H1 (cell line): ENCODE results near the gene ESR1. TPM values are rescaled to one million over a fixed set of nuclear protein-coding genes. Genes with fewer than 3 reads are reported as not detected.

Experiments used
- CTCF ChIA-PET: fragments of 300-600 bp; sonication (Branson Sonifier 250); formaldehyde crosslinking; loops from one replicate; lab custom pipeline; 2021; ENCODE audit not compliant: partially characterized antibody; lab: Charles Lee
- POLR2A ChIA-PET: fragments of 300-600 bp; sonication (Branson Sonifier 250); formaldehyde crosslinking; loops from one replicate; lab custom pipeline; 2021; ENCODE audit warnings: inconsistent platforms; ENCODE audit not compliant: partially characterized antibody; lab: Charles Lee
- DNase-seq, 2 experiments: peaks; one replicate each; pipeline versions ENCODE4 v3.0.0 to v3.0.0-alpha.2; 2010 to 2022; ENCODE audit warnings: low spot score in 2 of 2, low read depth in 1 of 2, mixed read lengths in 1 of 2
- FAIRE-seq: peaks from 2 replicates; lab custom pipeline; 2011; peaks lifted over from hg19 to GRCh38; lab: Jason Lieb, UNC
- H2AFZ ChIP-seq: 2 replicates; pipeline ENCODE4 v1.8.1; 2012; ENCODE audit warnings: low read length, inconsistent platforms
- H2AK5ac ChIP-seq: 2 replicates; pipeline ENCODE4 v1.6.1; 2013; ENCODE audit warnings: low read depth, low read length
- H2BK120ac ChIP-seq: replicated peaks from 2 replicates; pipeline ENCODE3; 2013; ENCODE audit warnings: low read depth, low read length, inconsistent platforms
- H2BK12ac ChIP-seq: 2 replicates; pipeline ENCODE4 v1.6.1; 2013; ENCODE audit warnings: low read depth, low read length
- H2BK15ac ChIP-seq: 2 replicates; pipeline ENCODE4 v1.6.1; 2013; ENCODE audit warnings: low read length
- H2BK20ac ChIP-seq: 2 replicates; pipeline ENCODE4 v1.6.1; 2013; ENCODE audit warnings: low read length
- H2BK5ac ChIP-seq: 2 replicates; pipeline ENCODE4 v1.6.1; 2013; ENCODE audit warnings: low read depth, low read length
- H3K14ac ChIP-seq: 2 replicates; pipeline ENCODE4 v1.6.1; 2013; ENCODE audit warnings: inconsistent platforms; ENCODE audit not compliant: insufficient read length
- H3K18ac ChIP-seq: 2 replicates; pipeline ENCODE4 v1.6.1; 2013; ENCODE audit warnings: low read length; ENCODE audit errors: extremely low read depth
- H3K23ac ChIP-seq: 2 replicates; pipeline ENCODE4 v1.6.1; 2013; ENCODE audit warnings: inconsistent platforms; ENCODE audit not compliant: insufficient read length
- H3K23me2 ChIP-seq: 2 replicates; pipeline ENCODE4 v1.6.1; 2013; ENCODE audit warnings: low read depth, low read length
- H3K27ac ChIP-seq: 2 replicates; pipeline ENCODE4 v1.6.1; 2011; ENCODE audit warnings: low read depth, low read length, inconsistent platforms
- H3K27me3 ChIP-seq, 4 experiments: replicated peaks in 1 of 4; 1 replicate in 1 of 4; 2 replicates in 3 of 4; pipeline versions ENCODE4 v1.6.1 to v1.8.1; 2011 to 2013; ENCODE audit warnings: low read length in 3 of 4, mild to moderate bottlenecking in 3 of 4, inconsistent platforms in 2 of 4, mixed read lengths in 2 of 4, moderate library complexity in 1 of 4; ENCODE audit not compliant: control insufficient read depth in 3 of 4, insufficient read depth in 3 of 4; ENCODE audit errors: extremely low read depth in 1 of 4
- H3K36me3 ChIP-seq, 4 experiments: 2 replicates each; pipeline versions ENCODE4 v1.6.1 to v1.8.1; 2011 to 2013; ENCODE audit warnings: mild to moderate bottlenecking in 4 of 4, low read length in 3 of 4, moderate library complexity in 2 of 4, control low read depth in 1 of 4, inconsistent platforms in 1 of 4; ENCODE audit not compliant: insufficient read depth in 4 of 4, control insufficient read depth in 2 of 4
- H3K4ac ChIP-seq: replicated peaks from 2 replicates; pipeline ENCODE3; 2013; ENCODE audit warnings: low read length, low read depth, mixed read lengths, inconsistent platforms; ENCODE audit not compliant: insufficient read length
- H3K4me1 ChIP-seq, 4 experiments: replicated peaks in 1 of 4; 1 replicate in 1 of 4; 2 replicates in 3 of 4; pipeline versions ENCODE4 v1.6.1 to v1.8.1; 2011 to 2013; ENCODE audit warnings: low read length in 3 of 4, inconsistent platforms in 2 of 4, mixed read lengths in 1 of 4; ENCODE audit not compliant: insufficient read depth in 4 of 4, control insufficient read depth in 3 of 4
- H3K4me2 ChIP-seq, 2 experiments: 2 replicates each; pipeline versions ENCODE4 v1.6.1 to v1.8.1; 2011 to 2013; ENCODE audit warnings: low read depth in 2 of 2, low read length in 2 of 2, control low read depth in 1 of 2, inconsistent platforms in 1 of 2, mild to moderate bottlenecking in 1 of 2; ENCODE audit not compliant: insufficient read depth in 1 of 2
- H3K4me3 ChIP-seq, 4 experiments: fragments of 200-600, 300-600 bp in 1 of 4; sonication (generic), shearing (Covaris generic), sonication (Bioruptor Twin) in 1 of 4; 2 replicates each; pipeline versions ENCODE4 v1.5.1 to v1.8.1; 2011 to 2016; ENCODE audit warnings: low read length in 4 of 4, low read depth in 3 of 4, control low read depth in 2 of 4, inconsistent platforms in 2 of 4, mild to moderate bottlenecking in 2 of 4, mixed read lengths in 1 of 4, moderate library complexity in 1 of 4; ENCODE audit not compliant: insufficient read depth in 2 of 4; ENCODE audit errors: extremely low read depth in 1 of 4
- H3K56ac ChIP-seq: replicated peaks from 2 replicates; pipeline ENCODE3; 2013; ENCODE audit warnings: low read depth, mild to moderate bottlenecking, mixed read lengths, low read length, inconsistent platforms; ENCODE audit not compliant: insufficient read length
- H3K79me1 ChIP-seq: 2 replicates; pipeline ENCODE4 v1.6.1; 2013; ENCODE audit warnings: low read depth, low read length, control low read depth
- H3K79me2 ChIP-seq, 2 experiments: 2 replicates each; pipeline versions ENCODE4 v1.6.1 to v1.8.1; 2012 to 2013; ENCODE audit warnings: low read length in 2 of 2, mild to moderate bottlenecking in 2 of 2, inconsistent platforms in 1 of 2; ENCODE audit not compliant: insufficient read depth in 2 of 2, control insufficient read depth in 1 of 2
- H3K9ac ChIP-seq, 4 experiments: replicated peaks in 1 of 4; 1 replicate in 1 of 4; 2 replicates in 3 of 4; pipeline versions ENCODE4 v1.6.1 to v1.8.1; 2011 to 2013; ENCODE audit warnings: low read depth in 3 of 4, low read length in 3 of 4, control low read depth in 2 of 4, mild to moderate bottlenecking in 2 of 4, moderate library complexity in 2 of 4, inconsistent platforms in 1 of 4; ENCODE audit errors: extremely low read depth in 1 of 4
- H3K9me3 ChIP-seq, 2 experiments: 2 replicates each; pipeline versions ENCODE4 v1.6.1 to v1.8.1; 2012 to 2013; ENCODE audit warnings: mild to moderate bottlenecking in 2 of 2, moderate library complexity in 2 of 2, control low read depth in 1 of 2, inconsistent platforms in 1 of 2, low read depth in 1 of 2, low read length in 1 of 2, mixed read lengths in 1 of 2; ENCODE audit not compliant: insufficient read depth in 2 of 2
- H4K20me1 ChIP-seq, 2 experiments: replicated peaks in 1 of 2; 2 replicates each; pipeline versions ENCODE3 to v1.8.1; 2011 to 2013; ENCODE audit warnings: inconsistent platforms in 2 of 2, low read length in 2 of 2, mild to moderate bottlenecking in 1 of 2; ENCODE audit not compliant: insufficient read depth in 2 of 2, control insufficient read depth in 1 of 2
- H4K5ac ChIP-seq: 2 replicates; pipeline ENCODE4 v1.6.1; 2013; ENCODE audit warnings: low read length, low read depth, mixed read lengths, inconsistent platforms; ENCODE audit not compliant: insufficient read length
- H4K8ac ChIP-seq: 2 replicates; pipeline ENCODE4 v1.8.0; 2013; ENCODE audit warnings: mild to moderate bottlenecking, moderate library complexity, low read length, inconsistent platforms; ENCODE audit not compliant: insufficient read depth; ENCODE audit errors: extremely low read depth
- H4K91ac ChIP-seq: replicated peaks from 2 replicates; pipeline ENCODE3; 2013; ENCODE audit warnings: low read length, mixed read lengths, inconsistent platforms; ENCODE audit not compliant: insufficient read length
- BACH1 ChIP-seq: IDR thresholded peaks from 2 replicates; pipeline ENCODE4 v1.6.1; 2012; ENCODE audit warnings: low read length, improper control_type of control experiment
- CBX5 ChIP-seq: fragments of 300-800, 300-1000 bp; sonication (generic); IDR thresholded peaks from 2 replicates; pipeline ENCODE4 v1.7.1; 2016; ENCODE audit warnings: antibody characterized with exemption, low read length, low read depth
- CHD1 ChIP-seq: IDR thresholded peaks from 2 replicates; pipeline ENCODE4 v1.6.1; 2012; ENCODE audit warnings: low read depth, low read length, improper control_type of control experiment
- GTF2F1 ChIP-seq: IDR thresholded peaks from 2 replicates; pipeline ENCODE4 v1.6.1; 2012; ENCODE audit warnings: low read depth, low read length, improper control_type of control experiment, borderline replicate concordance
- JUND ChIP-seq: IDR thresholded peaks from 2 replicates; pipeline ENCODE4 v1.6.1; 2011; ENCODE audit warnings: mild to moderate bottlenecking, improper control_type of control experiment, low read length
- MAFK ChIP-seq: IDR thresholded peaks from 2 replicates; pipeline ENCODE4 v1.6.1; 2012; ENCODE audit warnings: low read depth, mild to moderate bottlenecking, improper control_type of control experiment, low read length
- PHF8 ChIP-seq: fragments of 200-600 bp; sonication (generic); conservative IDR thresholded peaks from 2 replicates; pipeline ENCODE4 v1.7.1; 2012; ENCODE audit warnings: low read depth, mild to moderate bottlenecking, inconsistent platforms, low read length, moderate library complexity
- POU5F1 ChIP-seq: IDR thresholded peaks from 2 replicates; pipeline ENCODE4 v1.6.1; 2011; ENCODE audit warnings: low read depth, mild to moderate bottlenecking, low read length, moderate library complexity
- RNF2 ChIP-seq: fragments of 200-900, 300-1000 bp; sonication (generic); IDR thresholded peaks from 2 replicates; pipeline ENCODE4 v1.7.1; 2016; ENCODE audit warnings: borderline replicate concordance, low read depth, mild to moderate bottlenecking, antibody characterized with exemption, low read length; ENCODE audit not compliant: poor library complexity, severe bottlenecking; ENCODE audit errors: missing control alignments
- SP1 ChIP-seq: IDR thresholded peaks from 2 replicates; pipeline ENCODE4 v1.6.1; 2011; ENCODE audit warnings: low read depth, low read length
- SP2 ChIP-seq: IDR thresholded peaks from 2 replicates; pipeline ENCODE4 v1.6.1; 2012; ENCODE audit warnings: mild to moderate bottlenecking, low read length, inconsistent platforms
- SP4 ChIP-seq: IDR thresholded peaks from 2 replicates; pipeline ENCODE4 v1.6.1; 2012; ENCODE audit warnings: low read length, inconsistent platforms
- TAF1 ChIP-seq: IDR thresholded peaks from 2 replicates; pipeline ENCODE4 v1.6.1; 2011; ENCODE audit warnings: mild to moderate bottlenecking, low read depth, low read length
- TBP ChIP-seq: IDR thresholded peaks from 2 replicates; pipeline ENCODE4 v1.6.1; 2011; ENCODE audit warnings: low read depth, low read length, improper control_type of control experiment
- USF2 ChIP-seq: IDR thresholded peaks from 2 replicates; pipeline ENCODE4 v1.6.1; 2011; ENCODE audit warnings: low read length, improper control_type of control experiment
- WGBS, 2 experiments: shearing (Covaris generic) in 1 of 2; methylation state at CpG; one replicate each; pipeline versions ENCODE4 v1.1.6 to v1.1.7; 2013 to 2015; ENCODE audit warnings: low lambda C conversion rate in 2 of 2, mixed read lengths in 2 of 2, inconsistent platforms in 1 of 2, low coverage in 1 of 2, missing lambda C conversion rate in 1 of 2; ENCODE audit not compliant: insufficient replicate concordance in 2 of 2, insufficient coverage in 1 of 2, insufficient read length in 1 of 2; ENCODE audit errors: extremely low coverage in 1 of 2, missing lambda C conversion rate in 1 of 2; 5-methylcytosine and 5-hydroxymethylcytosine counted together
- polyA plus RNA-seq, 7 experiments: library from polyadenylated mRNA; depleted of rRNA in 3 of 7; stranded (reverse) in 5 of 7; unstranded in 2 of 7; fragments of >200 nt in 5 of 7; fragments of 200-250 nt in 2 of 7; gene quantifications; 1 replicate in 5 of 7; 2 replicates in 1 of 7; 4 replicates in 1 of 7; pipeline versions ENCODE4 v1.2.1 to v1.2.3, GENCODE V29; 2011 to 2013; ENCODE audit warnings: missing spikeins in 2 of 7, mixed read lengths in 2 of 7
- total RNA-seq: library from RNA; stranded (reverse); fragmentation: NEBNext Ultra II Directional; extraction: Animal tissue kit (Norgen Biotek cat#: 25700); gene quantifications from 2 replicates; pipeline ENCODE4 v1.2.1, GENCODE V29; 2021

The ESR1 gene
- total and polyA plus RNA-seq, 2 of the 8 experiments (the other 6 are each of a cell fraction or from before 2014, with no cell fraction given) = 0.03 to 0.17 TPM

DNA sequence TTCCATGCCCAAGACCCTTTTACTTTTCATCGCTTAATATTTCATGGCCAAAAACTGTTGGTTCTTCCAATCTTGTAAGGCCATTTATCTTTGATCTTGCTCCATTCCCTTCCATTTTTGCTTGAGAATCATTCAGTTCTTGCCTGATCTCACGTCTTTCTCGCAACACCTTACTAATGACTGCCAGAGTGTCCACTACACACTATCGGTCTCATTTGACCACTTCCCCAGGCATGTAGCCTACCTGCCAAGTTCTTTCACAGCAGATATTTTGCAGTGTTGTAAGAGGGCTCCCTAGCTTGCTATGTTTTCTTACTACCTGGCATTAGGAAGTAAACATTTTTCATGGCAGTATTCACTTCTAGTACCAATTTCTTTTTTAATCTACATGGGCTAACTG is 248.0 kb downstream of the ESR1 start:
- Histone ChIP-seq H3K4me3 (no peak overlapping the region), H2AFZ (no peak overlapping the region), H2BK20ac (no peak overlapping the region), H2BK120ac (no peak overlapping the region), H3K4ac (no peak overlapping the region), H4K8ac (no peak overlapping the region), H3K23me2 (no peaks in the 10 kb centered on the region), H4K20me1 (no peaks in the 10 kb centered on the region), H2BK12ac (no peak overlapping the region), H2AK5ac (no peak overlapping the region), H4K5ac (no peak overlapping the region), H2BK5ac (no peak overlapping the region), H3K23ac (no peak overlapping the region), H3K56ac (no peak overlapping the region), H3K79me2 (no peaks in the 10 kb centered on the region), H2BK15ac (no peak overlapping the region), H3K4me2 (no peak overlapping the region), H3K4me1 (peaks cover 0 to 3% (median 2%) of the 10 kb centered on the region in 4 experiments; a peak in 3 of 7 replicates), H3K27me3 (peaks cover 0 to 1% (median 0%) of the 10 kb centered on the region in 4 experiments; a peak in 2 of 7 replicates), H3K27ac (no peak overlapping the region), H4K91ac (no peak overlapping the region), H3K18ac (no peak overlapping the region), H3K9me3 (no peaks in the 10 kb centered on the region), H3K9ac (no peak overlapping the region), H3K79me1 (no peaks in the 10 kb centered on the region), H3K36me3 (no peaks in the 10 kb centered on the region), H3K14ac (no peak overlapping the region)
- POLR2A ChIA-PET = no interaction called here
- CTCF ChIA-PET = interaction anchor here (0.6 kb wide), 1 partner anchor 13 kb away, joined by 3 read pairs; no protein-coding TSS in a partner anchor
- FAIRE-seq (no peak), DNase-seq (no peak)
- 94% methylated on average over 4 of the region's 4 CpGs; no CpG with 5 or more reads in 1 of the 2 experiments for WGBS, 2 experiments
- TF ChIP-seq USF2 = no peak
- no peak for TF ChIP-seq SP4
- TF ChIP-seq GTF2F1 = no peak
- TF ChIP-seq RNF2 = no peak
- no peak for TF ChIP-seq TAF1
- TF ChIP-seq CHD1 = no peak
- no peak for TF ChIP-seq JUND
- no peak for TF ChIP-seq TBP
- TF ChIP-seq POU5F1 = no peak
- TF ChIP-seq MAFK = no peak
- TF ChIP-seq SP1 = no peak
- no peak for TF ChIP-seq PHF8
- TF ChIP-seq BACH1 = no peak
- TF ChIP-seq SP2 = no peak
- no peak for TF ChIP-seq CBX5
